HCT116 (cell line): Measurements from ENCODE around the gene ZNF823. TPM values are rescaled to one million over a fixed set of nuclear protein-coding genes. Genes with fewer than 3 reads are reported as not detected.

ENCODE experiments used
- ATAC-seq: fragments of 200-7000 bp; cut with Tn5 transposase; 2 replicates; pipeline ENCODE4 v1.9.1; 2020; ENCODE audit warnings: mild to moderate bottlenecking, moderate library complexity
- BruUV-seq: library from RNA; stranded (reverse); fragments of 400-500 nt; replicated peaks from 2 replicates; lab custom pipeline; 2021; lab: Mats Ljungman, UMichigan
- CTCF ChIA-PET: fragments of 300-600 bp; sonication (Branson Sonifier 250); formaldehyde crosslinking; loops from one replicate; lab custom pipeline; 2021; ENCODE audit warnings: antibody characterized with exemption; lab: Charles Lee
- POLR2A ChIA-PET: fragments of 300-600, 350-600 bp; sonication (Branson Sonifier 250); formaldehyde crosslinking; loops from one replicate; lab custom pipeline; 2021; ENCODE audit warnings: antibody characterized with exemption; lab: Charles Lee
- RAD21 ChIA-PET, 2 experiments: fragments of 300-600 bp; sonication (Branson Sonifier 250); formaldehyde crosslinking; loops; one replicate each; lab custom pipeline; 2023; ENCODE audit warnings: low total read pairs in 2 of 2; ENCODE audit not compliant: uncharacterized antibody in 2 of 2, unreplicated experiment in 2 of 2, low non-redundant PET in 1 of 2; lab: Charles Lee
- DNase-seq: peaks from one replicate; pipeline ENCODE4 v3.0.0-alpha.2; 2010; ENCODE audit warnings: low read depth, low spot score
- H2AFZ ChIP-seq: fragments of 200-600 bp; shearing (Covaris generic), sonication (generic); 2 replicates; pipeline ENCODE4 v1.6.1; 2017; ENCODE audit warnings: low read depth, mixed run types, mixed read lengths, antibody characterized with exemption, low read length; ENCODE audit not compliant: poor library complexity, severe bottlenecking
- H3K27ac ChIP-seq: 2 replicates; pipeline ENCODE4 v1.5.1; 2012; ENCODE audit warnings: low read depth, low read length
- H3K27me3 ChIP-seq: fragments of 200-600 bp; sonication (generic); 2 replicates; pipeline ENCODE4 v1.6.1; 2016; ENCODE audit warnings: mixed run types, low read length, mixed read lengths; ENCODE audit not compliant: insufficient read depth
- H3K36me3 ChIP-seq, 2 experiments: fragments of 200-500 bp in 1 of 2; fragments of 200-600 bp in 1 of 2; sonication (Bioruptor generic) in 1 of 2; sonication (generic) in 1 of 2; 2 replicates each; pipeline versions ENCODE4 v1.5.1 to v1.6.1; 2014 to 2016; ENCODE audit warnings: low read length in 2 of 2, inconsistent platforms in 1 of 2, mixed read lengths in 1 of 2, mixed run types in 1 of 2; ENCODE audit not compliant: insufficient read depth in 2 of 2, control insufficient read depth in 1 of 2
- H3K4me1 ChIP-seq, 2 experiments: fragments of 200-600 bp in 1 of 2; sonication (generic) in 1 of 2; 2 replicates each; pipeline versions ENCODE4 v1.5.1 to v1.6.1; 2012 to 2017; ENCODE audit warnings: low read length in 2 of 2, inconsistent platforms in 1 of 2, mild to moderate bottlenecking in 1 of 2, mixed read lengths in 1 of 2, mixed run types in 1 of 2, moderate library complexity in 1 of 2; ENCODE audit not compliant: insufficient read depth in 2 of 2, control insufficient read depth in 1 of 2
- H3K4me2 ChIP-seq: fragments of 200-600 bp; sonication (generic); 2 replicates; pipeline ENCODE4 v1.6.1; 2017; ENCODE audit warnings: mixed run types, low read length, mixed read lengths
- H3K4me3 ChIP-seq, 2 experiments: fragments of 200-600 bp in 1 of 2; sonication (generic) in 1 of 2; replicated peaks in 1 of 2; 2 replicates each; pipeline ENCODE4 v1.5.1; 2011 to 2016; ENCODE audit warnings: low read length in 2 of 2, control low read depth in 1 of 2, low read depth in 1 of 2, mild to moderate bottlenecking in 1 of 2, mixed read lengths in 1 of 2, mixed run types in 1 of 2
- H3K79me2 ChIP-seq: fragments of 200-600 bp; sonication (generic); 2 replicates; pipeline ENCODE4 v1.6.1; 2017; ENCODE audit warnings: mild to moderate bottlenecking, mixed run types, low read length, moderate library complexity, mixed read lengths; ENCODE audit not compliant: insufficient read depth
- H3K9ac ChIP-seq: fragments of 200-600 bp; sonication (generic); 2 replicates; pipeline ENCODE4 v1.6.1; 2016; ENCODE audit warnings: low read length, mixed read lengths
- H3K9me2 ChIP-seq: fragments of 200-600 bp; sonication (generic), shearing (Covaris generic); 2 replicates; pipeline ENCODE4 v1.6.1; 2017; ENCODE audit warnings: mixed run types, mild to moderate bottlenecking, moderate library complexity; ENCODE audit not compliant: insufficient read depth
- H3K9me3 ChIP-seq, 2 experiments: fragments of 200-500 bp in 1 of 2; fragments of 200-600 bp in 1 of 2; sonication (Bioruptor generic) in 1 of 2; sonication (generic) in 1 of 2; 2 replicates each; pipeline ENCODE4 v1.6.1; 2014 to 2017; ENCODE audit warnings: low read length in 2 of 2, mixed read lengths in 2 of 2, inconsistent platforms in 1 of 2, low read depth in 1 of 2, mild to moderate bottlenecking in 1 of 2, mixed run types in 1 of 2, moderate library complexity in 1 of 2; ENCODE audit not compliant: control insufficient read depth in 1 of 2, insufficient read depth in 1 of 2
- H4K20me1 ChIP-seq: fragments of 200-600 bp; sonication (generic), shearing (Covaris generic); 2 replicates; pipeline ENCODE4 v1.6.1; 2017; ENCODE audit warnings: mixed run types, mild to moderate bottlenecking, moderate library complexity; ENCODE audit not compliant: insufficient read depth
- ATF3 ChIP-seq: IDR thresholded peaks from 2 replicates; pipeline ENCODE4 v1.6.1; 2012
- CEBPB ChIP-seq: IDR thresholded peaks from 2 replicates; pipeline ENCODE4 v1.6.1; 2012; ENCODE audit warnings: low read depth
- CTCF ChIP-seq, 3 experiments: fragments of 200-600 bp in 1 of 3; sonication (generic) in 1 of 3; IDR thresholded peaks in 2 of 3; conservative IDR thresholded peaks in 1 of 3; 2 replicates each; pipeline ENCODE4 v1.5.1; 2012 to 2017; ENCODE audit warnings: low read depth in 2 of 3, low read length in 2 of 3, antibody characterized with exemption in 1 of 3, borderline replicate concordance in 1 of 3, control low read depth in 1 of 3, mild to moderate bottlenecking in 1 of 3, mixed read lengths in 1 of 3, mixed run types in 1 of 3, moderate library complexity in 1 of 3; ENCODE audit not compliant: insufficient read depth in 1 of 3
- EZH2 ChIP-seq: fragments of 200-600 bp; sonication (generic); IDR thresholded peaks from 2 replicates; pipeline ENCODE4 v1.6.1; 2017; ENCODE audit warnings: antibody characterized with exemption, mixed run types
- EZH2phosphoT487 ChIP-seq: fragments of 200-600 bp; IDR thresholded peaks from 2 replicates; pipeline ENCODE4 v1.6.1; 2018; ENCODE audit warnings: antibody characterized with exemption, borderline replicate concordance
- FOSL1 ChIP-seq: IDR thresholded peaks from 2 replicates; pipeline ENCODE4 v1.6.1; 2012; ENCODE audit warnings: low read depth
- MAX ChIP-seq: IDR thresholded peaks from 2 replicates; pipeline ENCODE4 v1.6.1; 2012
- POLR2AphosphoS5 ChIP-seq: IDR thresholded peaks from 2 replicates; pipeline ENCODE4 v1.6.1; 2011; ENCODE audit warnings: mild to moderate bottlenecking, low read depth, low read length, moderate library complexity
- RAD21 ChIP-seq: IDR thresholded peaks from 2 replicates; pipeline ENCODE4 v1.6.1; 2012; ENCODE audit warnings: low read depth, mild to moderate bottlenecking
- REST ChIP-seq: IDR thresholded peaks from 2 replicates; pipeline ENCODE4 v1.6.1; 2012; ENCODE audit warnings: low read depth
- SIN3A ChIP-seq: IDR thresholded peaks from 2 replicates; pipeline ENCODE4 v1.6.1; 2012; ENCODE audit warnings: low read depth
- TCF7L2 ChIP-seq: IDR thresholded peaks from 2 replicates; pipeline ENCODE4 v1.7.0; 2011; ENCODE audit warnings: borderline replicate concordance, inconsistent platforms; ENCODE audit not compliant: insufficient read depth, insufficient read length; ENCODE audit errors: extremely low read depth
- ZBTB33 ChIP-seq: IDR thresholded peaks from 2 replicates; pipeline ENCODE4 v1.6.1; 2011; ENCODE audit warnings: mild to moderate bottlenecking, low read length, moderate library complexity; ENCODE audit not compliant: insufficient replicate concordance; ENCODE audit errors: extremely low read depth
- ZFX ChIP-seq: fragments of 450-650 bp; IDR thresholded peaks from 2 replicates; pipeline ENCODE4 v1.6.1; 2017
- intact Hi-C: fragments of 100-400 bp; cut with micrococcal nuclease; formaldehyde crosslinking; loops from 2 replicates; pipeline ENCODE4 v1.10.0; 2022
- total RNA-seq: library from RNA; stranded (reverse); gene quantifications from one replicate; pipeline ENCODE4 v1.2.1, GENCODE V29; 2021; ENCODE audit not compliant: unreplicated experiment

The ZNF823 gene
- total RNA-seq, 1 experiment from 2014 or later, result 4.7 TPM

- TF ChIP-seq ATF3 (no peak), EZH2phosphoT487 (no peak), FOSL1 (no peak), TCF7L2 (no peak)
These were observed 28.1 kb upstream of the ZNF823 start, which contains the start of gene ZNF441 (continued) for GRCh38 chr19:11766597-11767591.

GRCh38 chr19:11763611-11764010 is 24.9 kb upstream of the ZNF823 start:
- no peaks in the 10 kb centered on the region for H3K9me3 ChIP-seq
- no peaks in the 10 kb centered on the region for H4K20me1 ChIP-seq
- TF ChIP-seq CTCF (IDR thresholded peaks at IDR 0.05 in 2 of 3, conservative IDR thresholded peaks at IDR 0.05 in 1 of 3; ENCODE audit: borderline replicate concordance in 1 of 3, insufficient read depth in 1 of 3, low read depth in 2 of 3, low read length in 2 of 3) (no peak), MAX (no peak), CEBPB (no peak), TCF7L2 (no peak), POLR2AphosphoS5 (no peak), EZH2 (no peak), ZFX (no peak), SIN3A (no peak), REST (no peak), ZBTB33 (no peak), RAD21 (no peak)
- H3K36me3 ChIP-seq, result no peaks in the 10 kb centered on the region
- ChIA-PET POLR2A (no interaction called here), RAD21 (no interaction called here), CTCF (no interaction called here)
- H3K79me2 ChIP-seq, result no peaks in the 10 kb centered on the region
- no peak overlapping the region for H3K27ac ChIP-seq
- no peak overlapping the region for H3K4me2 ChIP-seq
- no peak overlapping the region for H2AFZ ChIP-seq
- no peak overlapping the region for H3K4me3 ChIP-seq
- no peaks in the 10 kb centered on the region for H3K9me2 ChIP-seq
- no peaks in the 10 kb centered on the region for H3K27me3 ChIP-seq
- H3K4me1 ChIP-seq, result peaks cover 0 to 10% of the 10 kb centered on the region in 2 experiments; a peak in 1 of 4 replicates
- ATAC-seq, result no peak
- no peak for DNase-seq
- no TSS peak for BruUV-seq
- intact Hi-C loops, result no loop called here
- H3K9ac ChIP-seq, result no peak overlapping the region
